ENCODE data around the gene MAPK9. TPM values are rescaled to one million over a fixed set of nuclear protein-coding genes. Genes with fewer than 3 reads are reported as not detected.

Gene MAPK9
- total RNA-seq, 4 donors from 2014 or later = 14.5 to 27.3 (median 20.5) TPM

GRCh38 chr5:180251141-180251540 is 40.7 kb downstream of the MAPK9 start:
- H3K4me3 ChIP-seq = no peak overlapping the region
- 93 to 95% methylated on average over 8 of the region's 9 CpGs for WGBS, 2 donors
- no peaks in the 10 kb centered on the region for H3K27me3 ChIP-seq
- TF ChIP-seq, protein P1, sequence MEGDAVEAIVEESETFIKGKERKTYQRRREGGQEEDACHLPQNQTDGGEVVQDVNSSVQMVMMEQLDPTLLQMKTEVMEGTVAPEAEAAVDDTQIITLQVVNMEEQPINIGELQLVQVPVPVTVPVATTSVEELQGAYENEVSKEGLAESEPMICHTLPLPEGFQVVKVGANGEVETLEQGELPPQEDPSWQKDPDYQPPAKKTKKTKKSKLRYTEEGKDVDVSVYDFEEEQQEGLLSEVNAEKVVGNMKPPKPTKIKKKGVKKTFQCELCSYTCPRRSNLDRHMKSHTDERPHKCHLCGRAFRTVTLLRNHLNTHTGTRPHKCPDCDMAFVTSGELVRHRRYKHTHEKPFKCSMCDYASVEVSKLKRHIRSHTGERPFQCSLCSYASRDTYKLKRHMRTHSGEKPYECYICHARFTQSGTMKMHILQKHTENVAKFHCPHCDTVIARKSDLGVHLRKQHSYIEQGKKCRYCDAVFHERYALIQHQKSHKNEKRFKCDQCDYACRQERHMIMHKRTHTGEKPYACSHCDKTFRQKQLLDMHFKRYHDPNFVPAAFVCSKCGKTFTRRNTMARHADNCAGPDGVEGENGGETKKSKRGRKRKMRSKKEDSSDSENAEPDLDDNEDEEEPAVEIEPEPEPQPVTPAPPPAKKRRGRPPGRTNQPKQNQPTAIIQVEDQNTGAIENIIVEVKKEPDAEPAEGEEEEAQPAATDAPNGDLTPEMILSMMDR (IDR thresholded peaks at IDR 0.05) = no peak
- intact Hi-C loops (cut with DNase I) = no loop called here
- no peak for DNase-seq
- H3K4me1 ChIP-seq = no peaks in the 10 kb centered on the region
- H3K27ac ChIP-seq = no peak overlapping the region
- H3K36me3 ChIP-seq = peaks cover 19 to 100% (median 28%) of the 10 kb centered on the region in 3 donors
- peaks cover 7 to 90% (median 65%) of the 10 kb centered on the region in 3 donors for H3K9me3 ChIP-seq

DNA sequence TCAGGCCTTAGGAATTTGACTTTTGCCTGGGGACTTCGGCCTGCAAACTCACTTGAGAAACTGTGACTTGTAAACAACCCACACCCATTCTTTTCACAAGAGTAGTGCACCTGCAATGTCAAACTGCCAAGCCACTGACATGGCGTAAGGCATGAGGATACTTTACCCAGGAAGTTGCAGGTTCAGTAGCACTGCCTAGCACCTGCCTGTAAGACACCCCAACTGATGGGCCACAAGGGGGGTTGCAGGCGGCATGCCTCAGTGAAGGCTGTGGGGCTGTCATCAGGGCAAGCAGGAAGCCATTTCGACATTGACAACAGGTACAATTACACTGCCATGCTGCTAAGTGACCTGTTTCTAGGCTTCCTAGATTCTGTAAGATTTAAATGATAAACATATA is 41.6 kb downstream of the MAPK9 start:
- peaks cover 7 to 86% (median 63%) of the 10 kb centered on the region in 3 donors for H3K9me3 ChIP-seq
- H3K4me3 ChIP-seq = no peak overlapping the region
- H3K27me3 ChIP-seq = no peaks in the 10 kb centered on the region
- 90 to 97% methylated on average over 2 to 4 of the region's 4 CpGs for WGBS, 2 donors
- H3K36me3 ChIP-seq = peaks cover 19 to 100% (median 28%) of the 10 kb centered on the region in 3 donors
- no peak for DNase-seq
- TF ChIP-seq, protein P1 (IDR thresholded peaks at IDR 0.05) = no peak
- no peak for TF ChIP-seq POLR2A (IDR thresholded peaks at IDR 0.05)
- no peak overlapping the region for H3K27ac ChIP-seq
- no peaks in the 10 kb centered on the region for H3K4me1 ChIP-seq
- intact Hi-C loops (cut with DNase I) = no loop called here

DNA sequence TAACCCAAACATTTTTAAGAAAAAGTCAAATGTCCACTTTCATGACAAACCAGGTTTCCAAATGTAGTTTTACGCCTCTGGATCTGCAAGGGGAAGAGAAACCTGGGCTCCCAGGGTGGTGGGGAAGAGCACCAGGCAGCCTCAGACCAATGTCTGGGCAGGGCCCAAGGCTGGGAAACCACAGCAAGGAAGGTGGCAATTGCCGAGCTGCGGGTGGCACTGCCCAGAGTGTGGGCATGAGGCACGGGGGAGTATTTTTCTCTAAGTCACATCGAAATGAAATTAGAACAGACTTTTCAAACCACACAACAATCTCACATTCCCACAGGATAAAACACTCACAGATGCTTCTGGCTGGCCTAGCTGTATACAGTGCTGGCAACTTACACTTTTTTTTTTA is 50.3 kb downstream of the MAPK9 start:
- Histone ChIP-seq H3K9me3 (peaks cover 0 to 32% (median 5%) of the 10 kb centered on the region in 3 donors), H3K27ac (no peak overlapping the region), H3K4me1 (no peaks in the 10 kb centered on the region), H3K27me3 (no peaks in the 10 kb centered on the region), H3K36me3 (peaks cover 0 to 100% (median 4%) of the 10 kb centered on the region in 3 donors), H3K4me3 (no peak overlapping the region)
- DNase-seq = no peak
- 90 to 98% methylated on average over 2 to 5 of the region's 5 CpGs for WGBS, 2 donors
- TF ChIP-seq, protein P1 (IDR thresholded peaks at IDR 0.05) = no peak
- TF ChIP-seq POLR2A (IDR thresholded peaks at IDR 0.05) = no peak
- intact Hi-C loops (cut with DNase I) = no loop called here

DNA sequence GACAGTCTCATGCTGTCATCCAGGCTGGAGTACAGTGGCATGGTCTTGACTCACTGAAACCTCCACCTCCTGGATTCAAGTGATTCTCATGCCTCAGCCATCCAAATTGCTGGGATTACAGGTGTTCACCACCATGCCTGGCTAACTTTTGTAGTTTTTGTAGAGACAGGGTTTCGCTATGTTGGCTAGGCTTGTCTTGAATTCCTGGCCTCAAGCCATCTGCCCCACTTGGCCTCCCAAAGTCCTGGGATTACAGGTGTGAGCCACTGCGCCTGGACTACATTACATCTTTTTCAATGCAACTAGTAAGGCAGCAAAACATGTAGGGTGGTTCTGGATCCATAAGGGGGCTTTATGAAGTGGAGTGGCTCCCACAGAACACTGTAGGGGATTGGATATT is 53.3 kb downstream of the MAPK9 start:
- WGBS, 2 donors = 83 to 92% methylated on average over 1 to 2 of the region's 2 CpGs
- Histone ChIP-seq H3K9me3 (peaks cover 0 to 12% (median 0%) of the 10 kb centered on the region in 3 donors), H3K4me1 (no peaks in the 10 kb centered on the region), H3K27ac (no peak overlapping the region), H3K27me3 (no peaks in the 10 kb centered on the region), H3K36me3 (peaks cover 0 to 100% (median 7%) of the 10 kb centered on the region in 3 donors), H3K4me3 (no peak overlapping the region)
- no peak for DNase-seq
- intact Hi-C loops (cut with DNase I) = no loop called here
- no peak for TF ChIP-seq POLR2A (IDR thresholded peaks at IDR 0.05)
- TF ChIP-seq, protein P1 (IDR thresholded peaks at IDR 0.05) = no peak

DNA sequence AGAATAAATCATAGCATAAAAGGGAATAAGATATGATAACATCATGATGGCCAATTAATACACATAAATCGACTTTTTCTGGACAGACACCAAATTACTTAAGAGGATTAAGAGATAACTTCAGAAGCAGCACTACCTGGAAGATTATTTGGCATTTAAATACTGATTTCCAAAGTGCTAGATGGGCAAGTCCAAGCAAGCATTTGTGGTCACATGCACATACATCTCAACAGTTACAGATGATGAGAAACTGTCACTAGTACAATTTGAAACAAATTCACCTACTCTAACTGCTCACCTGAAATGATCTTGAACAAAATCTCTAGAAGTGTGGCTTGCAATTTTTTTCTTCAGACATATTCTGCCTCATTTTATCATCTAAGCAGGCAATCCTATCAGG is 56.0 kb downstream of the MAPK9 start:
- WGBS, 2 donors = 44 to 59% methylated on average over 1 of the region's 1 CpG
- H3K36me3 ChIP-seq = peaks cover 0 to 95% (median 7%) of the 10 kb centered on the region in 3 donors
- H3K4me3 ChIP-seq = no peak overlapping the region
- H3K4me1 ChIP-seq = no peaks in the 10 kb centered on the region
- TF ChIP-seq, protein P1 (IDR thresholded peaks at IDR 0.05) = no peak
- intact Hi-C loops (cut with DNase I) = no loop called here
- no peaks in the 10 kb centered on the region for H3K27me3 ChIP-seq
- H3K9me3 ChIP-seq = no peaks in the 10 kb centered on the region
- no peak overlapping the region for H3K27ac ChIP-seq
- DNase-seq = no peak
